ENCODE results near the gene DPY30. TPM values are rescaled to one million over a fixed set of nuclear protein-coding genes. Genes with fewer than 3 reads are reported as not detected.
"Not testable (repeated sequence)": the region's sequence is repeated elsewhere in the genome, so short reads cannot be mapped to it uniquely, and the experiment has no call there.

Gene DPY30
- polyA plus RNA-seq, 3 donors = 41.1 to 101 (median 52.4) TPM

- peak within 1 kb of the TSS; percentile 62 for H3K27ac ChIP-seq (ENCODE audit: low read depth, low read length)
- 0 to 1% (median 0%) methylated on average over 42 to 57 of the region's 57 CpGs for WGBS, 3 donors
Observed at GRCh38 chr2:32010670-32011484, 28.7 kb downstream of the DPY30 start, which contains the start of gene MEMO1. MEMO1 (minus strand) TSS chr2:32011008; CDS start chr2:32010247, 761 bp downstream.

- 0 to 1% (median 0%) methylated on average over 1 to 30 of the region's 43 CpGs for WGBS, 3 donors
- not testable (repeated sequence) for H3K27ac ChIP-seq (ENCODE audit: low read depth, low read length)
Observed at GRCh38 chr2:32010280-32010669, 29.3 kb downstream of the DPY30 start.

- 1% methylated on average over 54 to 88 of the region's 91 CpGs for WGBS, 3 donors
- peak overlapping the region; percentile 36 for H3K27ac ChIP-seq (ENCODE audit: low read depth, low read length)
Observed at GRCh38 chr2:32009516-32010256, 29.9 kb downstream of the DPY30 start.

GRCh38 chr2:32008805-32009515 lies 30.6 kb downstream of the DPY30 start:
- 0 to 1% (median 1%) methylated on average over 10 of the region's 10 CpGs for WGBS, 3 donors

GRCh38 chr2:32007121-32007391 lies 32.5 kb downstream of the DPY30 start:
- H3K27ac ChIP-seq (ENCODE audit: low read depth, low read length) = no peak overlapping the region

More at GRCh38 chr2:32008805-32009515, 30.6 kb downstream of the DPY30 start:
- H3K27ac ChIP-seq (ENCODE audit: low read depth, low read length) = peak overlapping the region; percentile 36

- H3K27ac ChIP-seq (ENCODE audit: low read depth, low read length) = no peak overlapping the region
- WGBS, 3 donors = 97 to 100% (median 98%) methylated on average over 2 of the region's 2 CpGs
Observed at GRCh38 chr2:32005371-32005976, 34.1 kb downstream of the DPY30 start.

- WGBS, 3 donors = 94 to 100% (median 94%) methylated on average over 2 of the region's 2 CpGs
- no peak overlapping the region for H3K27ac ChIP-seq (ENCODE audit: low read depth, low read length)
Observed at GRCh38 chr2:32003791-32004190, 35.8 kb downstream of the DPY30 start.

- H3K27ac ChIP-seq (ENCODE audit: low read depth, low read length) = no peak overlapping the region
- 85 to 93% (median 90%) methylated on average over 3 of the region's 3 CpGs for WGBS, 3 donors
Observed at GRCh38 chr2:32002406-32002805, 37.2 kb downstream of the DPY30 start.

- no peak overlapping the region for H3K27ac ChIP-seq (ENCODE audit: low read depth, low read length)
- WGBS, 3 donors = 95 to 99% (median 98%) methylated on average over 4 of the region's 4 CpGs
Observed at GRCh38 chr2:31999438-31999837, 40.2 kb downstream of the DPY30 start.

- WGBS, 3 donors = 78 to 93% (median 83%) methylated on average over 4 of the region's 4 CpGs
- no peak overlapping the region for H3K27ac ChIP-seq (ENCODE audit: low read depth, low read length)
Observed at GRCh38 chr2:31998731-31999383, 40.7 kb downstream of the DPY30 start.

GRCh38 chr2:31997653-31998052 lies 42.0 kb downstream of the DPY30 start:
- WGBS, 3 donors = 63 to 75% (median 69%) methylated on average over 3 of the region's 3 CpGs
- H3K27ac ChIP-seq (ENCODE audit: low read depth, low read length) = no peak overlapping the region

- no peak overlapping the region for H3K27ac ChIP-seq (ENCODE audit: low read depth, low read length)
- 86 to 88% (median 88%) methylated on average over 6 of the region's 6 CpGs for WGBS, 3 donors
Observed at GRCh38 chr2:31996571-31997150, 42.9 kb downstream of the DPY30 start.

GRCh38 chr2:31992934-31993333 lies 46.7 kb downstream of the DPY30 start:
- 93 to 95% (median 93%) methylated on average over 4 of the region's 4 CpGs for WGBS, 3 donors
- no peak overlapping the region for H3K27ac ChIP-seq (ENCODE audit: low read depth, low read length)

- H3K27ac ChIP-seq (ENCODE audit: low read depth, low read length) = no peak overlapping the region
- WGBS, 3 donors = 91 to 98% (median 93%) methylated on average over 3 of the region's 3 CpGs
Observed at GRCh38 chr2:31992025-31992579, 47.5 kb downstream of the DPY30 start.

- H3K27ac ChIP-seq (ENCODE audit: low read depth, low read length) = no peak overlapping the region
- WGBS, 3 donors = 94 to 97% (median 96%) methylated on average over 4 of the region's 4 CpGs
Observed at GRCh38 chr2:31989946-31990345, 49.7 kb downstream of the DPY30 start.

GRCh38 chr2:31987454-31988220 lies 52.0 kb downstream of the DPY30 start:
- WGBS, 3 donors = 92 to 97% (median 96%) methylated on average over 2 of the region's 2 CpGs
- no peak overlapping the region for H3K27ac ChIP-seq (ENCODE audit: low read depth, low read length)

GRCh38 chr2:31986906-31987305 lies 52.7 kb downstream of the DPY30 start:
- H3K27ac ChIP-seq (ENCODE audit: low read depth, low read length) = no peak overlapping the region
- WGBS, 3 donors = 77 to 90% (median 90%) methylated on average over 3 of the region's 3 CpGs

Measured in adipose tissue (tissue), 3 donors.